Amniotic epithelial cell (primary cell): ENCODE data around the gene TM2D3.
A peak's percentile ranks its signal among the peaks of the same experiment; 100 is the strongest.

ENCODE experiments used
- DNase-seq: peaks from one replicate; pipeline ENCODE4 v3.0.0-alpha.2; 2010; ENCODE audit warnings: low read depth

TM2D3 gene

GRCh38 chr15:101652098-101652785 is at the start of gene TM2D3:
Gene TM2D3 (minus strand): TSS chr15:101652381. CDS start chr15:101652361, 20 bp downstream.
- peak; percentile 82 for DNase-seq

GRCh38 chr15:101698314-101698713 is 46.1 kb upstream of the TM2D3 start:
- DNase-seq = no peak

GRCh38 chr15:101697488-101697887 is 45.3 kb upstream of the TM2D3 start:
- no peak for DNase-seq

- DNase-seq = no peak
Observed at GRCh38 chr15:101696829-101697228, 44.6 kb upstream of the TM2D3 start.

GRCh38 chr15:101694261-101694660 is 42.1 kb upstream of the TM2D3 start:
- no peak for DNase-seq

- DNase-seq = no peak
Observed at GRCh38 chr15:101692801-101693598, 40.8 kb upstream of the TM2D3 start.

- DNase-seq = no peak
Observed at GRCh38 chr15:101689901-101690300, 37.7 kb upstream of the TM2D3 start.

GRCh38 chr15:101686718-101687117 is 34.5 kb upstream of the TM2D3 start:
- no peak for DNase-seq

GRCh38 chr15:101684877-101685276 is 32.7 kb upstream of the TM2D3 start:
- DNase-seq = no peak

GRCh38 chr15:101684384-101684783 is 32.2 kb upstream of the TM2D3 start:
- peak; percentile 94 for DNase-seq

- no peak for DNase-seq
Observed at GRCh38 chr15:101679806-101680205, 27.6 kb upstream of the TM2D3 start.

GRCh38 chr15:101676921-101677329 is 24.7 kb upstream of the TM2D3 start:
- peak; percentile 17 for DNase-seq

GRCh38 chr15:101675796-101676582 is 23.8 kb upstream of the TM2D3 start:
- DNase-seq = peak; percentile 75

GRCh38 chr15:101675015-101675414 is 22.8 kb upstream of the TM2D3 start:
- peak; percentile 74 for DNase-seq

- DNase-seq = no peak
Observed at GRCh38 chr15:101672298-101672697, 20.1 kb upstream of the TM2D3 start.

- peak; percentile 43 for DNase-seq
Observed at GRCh38 chr15:101669744-101670143, 17.6 kb upstream of the TM2D3 start.

GRCh38 chr15:101667881-101668280 is 15.7 kb upstream of the TM2D3 start:
- no peak for DNase-seq

- peak; percentile 15 for DNase-seq
Observed at GRCh38 chr15:101664303-101664913, 12.2 kb upstream of the TM2D3 start.

- DNase-seq = no peak
Observed at GRCh38 chr15:101662203-101662602, 10.0 kb upstream of the TM2D3 start.

- DNase-seq = no peak
Observed at GRCh38 chr15:101660005-101660404, 7.8 kb upstream of the TM2D3 start.

- DNase-seq = no peak
Observed at GRCh38 chr15:101657968-101658784, 6.0 kb upstream of the TM2D3 start.
